PC-3 (cell line): ENCODE measurements around the gene YIF1B. TPM values are rescaled to one million over a fixed set of nuclear protein-coding genes. Genes with fewer than 3 reads are reported as not detected.

Experiments
- ATAC-seq: fragments of 200-7000 bp; cut with Tn5 transposase; 2 replicates; pipeline ENCODE4 v1.9.1; 2020; ENCODE audit warnings: mild to moderate bottlenecking, moderate library complexity
- BruUV-seq: library from RNA; stranded (reverse); fragments of 400-500 nt; replicated peaks from 2 replicates; lab custom pipeline; 2021; lab: Mats Ljungman, UMichigan
- CTCF ChIA-PET: fragments of 300-600 bp; sonication (Branson Sonifier 250); formaldehyde crosslinking; loops from one replicate; lab custom pipeline; 2022; ENCODE audit warnings: antibody characterized with exemption; lab: Charles Lee
- POLR2A ChIA-PET: fragments of 300-600 bp; sonication (Branson Sonifier 250); formaldehyde crosslinking; loops from one replicate; lab custom pipeline; 2022; ENCODE audit warnings: antibody characterized with exemption; ENCODE audit not compliant: unreplicated experiment; lab: Charles Lee
- DNase-seq: peaks from one replicate; pipeline ENCODE4 v3.0.0-alpha.2; 2015
- H2AFZ ChIP-seq: fragments of 300-600 bp; sonication (generic); 2 replicates; pipeline ENCODE4 v1.6.0; 2016; ENCODE audit warnings: antibody characterized with exemption, low read length
- H3F3A ChIP-seq: fragments of 300-600 bp; sonication (generic); one replicate; pipeline ENCODE4 v1.6.0; 2017; ENCODE audit warnings: antibody characterized with exemption, low read length, control low read depth, mild to moderate bottlenecking; ENCODE audit not compliant: unreplicated experiment
- H3K27ac ChIP-seq: fragments of 300-600 bp; sonication (generic); 2 replicates; pipeline ENCODE4 v1.5.1; 2016; ENCODE audit warnings: mild to moderate bottlenecking, low read length
- H3K27me3 ChIP-seq: fragments of 300-600 bp; sonication (generic); 2 replicates; pipeline ENCODE4 v1.6.1; 2016; ENCODE audit warnings: low read length, mixed read lengths
- H3K36me3 ChIP-seq: fragments of 300-600 bp; sonication (generic); 2 replicates; pipeline ENCODE4 v1.6.1; 2016; ENCODE audit warnings: low read depth, mixed run types, low read length, mixed read lengths
- H3K4me1 ChIP-seq: fragments of 300-600 bp; sonication (generic); 2 replicates; pipeline ENCODE4 v1.5.1; 2016; ENCODE audit warnings: low read length; ENCODE audit not compliant: insufficient read depth
- H3K4me2 ChIP-seq: fragments of 300-600 bp; sonication (generic); 2 replicates; pipeline ENCODE4 v1.6.0; 2016; ENCODE audit warnings: low read length
- H3K4me3 ChIP-seq: fragments of 300-600 bp; sonication (generic); 2 replicates; pipeline ENCODE4 v1.5.1; 2016; ENCODE audit warnings: mild to moderate bottlenecking, low read length, mixed read lengths
- H3K79me2 ChIP-seq: fragments of 300-600 bp; sonication (generic); 2 replicates; pipeline ENCODE4 v1.6.1; 2017; ENCODE audit warnings: low read length, mixed read lengths
- H3K9ac ChIP-seq: fragments of 300-600 bp; sonication (generic); 2 replicates; pipeline ENCODE4 v1.6.0; 2016; ENCODE audit warnings: mild to moderate bottlenecking, low read length
- H3K9me2 ChIP-seq: fragments of 300-600 bp; sonication (generic); replicated peaks from 2 replicates; pipeline ENCODE4 v1.6.1; 2016; ENCODE audit warnings: mixed run types, low read length, mixed read lengths
- H3K9me3 ChIP-seq: fragments of 300-600 bp; sonication (generic); 2 replicates; pipeline ENCODE4 v1.6.1; 2016; ENCODE audit warnings: low read length, mixed read lengths
- H4K20me1 ChIP-seq: fragments of 300-600 bp; sonication (generic); 2 replicates; pipeline ENCODE4 v1.6.1; 2016; ENCODE audit warnings: low read length, mixed read lengths
- EZH2 ChIP-seq: fragments of 300-600 bp; sonication (generic); IDR thresholded peaks from one replicate; pipeline ENCODE4 v1.6.1; 2017; ENCODE audit warnings: antibody characterized with exemption, mild to moderate bottlenecking, low read length; ENCODE audit not compliant: unreplicated experiment
- EZH2phosphoT487 ChIP-seq: fragments of 300-600 bp; sonication (generic); IDR thresholded peaks from 2 replicates; pipeline ENCODE4 v1.6.1; 2018; ENCODE audit warnings: mild to moderate bottlenecking, antibody characterized with exemption, low read length, borderline replicate concordance
- intact Hi-C: fragments of 100-400 bp; cut with micrococcal nuclease; formaldehyde crosslinking; loops from 2 replicates; pipeline ENCODE4 v1.9.0; 2023
- total RNA-seq: library from RNA; depleted of rRNA; stranded (reverse); fragments of >200 nt; gene quantifications from 2 replicates; pipeline ENCODE4 v1.2.3, GENCODE V29; 2014
- TF ChIP-seq, protein P1 (sequence below): fragments of 300-600 bp; sonication (generic); conservative IDR thresholded peaks from 2 replicates; pipeline ENCODE4 v1.5.1; 2017; ENCODE audit warnings: antibody characterized with exemption, low read depth, mild to moderate bottlenecking, low read length

YIF1B gene
- total RNA-seq, 1 experiment from 2014 or later, result 72.3 TPM

DNA sequence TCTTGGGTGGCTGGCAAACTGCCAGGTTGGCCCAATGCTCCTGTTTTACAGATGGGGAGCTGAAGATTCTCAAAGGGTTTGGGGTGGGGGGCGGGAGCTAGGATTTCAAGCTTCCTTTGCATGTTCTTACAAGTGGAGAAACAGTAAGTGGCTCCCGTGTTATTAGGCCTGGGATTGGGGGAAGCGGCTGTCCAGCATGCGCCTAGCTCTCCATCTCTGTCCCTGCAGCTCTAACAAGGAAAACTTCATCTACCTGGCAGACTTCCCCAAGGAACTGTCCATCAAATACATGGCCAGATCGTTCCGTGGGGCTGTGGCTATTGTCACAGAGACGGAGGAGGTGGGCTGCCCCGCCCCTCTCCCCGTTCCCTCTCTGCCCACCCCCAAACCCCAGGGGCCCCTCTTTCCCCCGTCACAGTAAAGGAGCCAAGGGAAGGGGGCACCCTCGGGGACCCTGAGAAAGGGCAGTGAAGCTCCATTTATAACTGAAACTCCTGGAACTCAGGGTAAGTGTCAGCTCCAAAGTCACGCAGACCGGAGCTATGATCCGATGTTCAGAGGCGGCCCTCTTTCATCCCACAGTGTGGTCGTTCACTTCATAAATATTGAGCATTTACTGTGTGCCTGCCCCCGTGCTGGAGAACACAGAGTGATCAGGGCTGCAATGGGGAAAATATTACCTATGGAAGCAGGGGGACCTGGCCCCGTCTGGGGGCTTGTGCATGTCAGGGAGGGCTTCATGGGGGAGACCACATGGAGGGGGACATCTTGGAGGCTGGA is 43.7 kb upstream of the YIF1B start:
- Histone ChIP-seq H3K4me3 (no peak overlapping the region), H3K4me1 (peaks cover 6% of the 10 kb centered on the region; the same call in 1 of the 2 replicates), H3K36me3 (no peaks in the 10 kb centered on the region), H3K9ac (no peak overlapping the region), H3K4me2 (no peak overlapping the region), H3K27ac (no peak overlapping the region), H3K9me2 (no peaks in the 10 kb centered on the region), H2AFZ (no peak overlapping the region), H3K27me3 (peaks cover 22% of the 10 kb centered on the region), H4K20me1 (no peaks in the 10 kb centered on the region), H3F3A (no peaks in the 10 kb centered on the region), H3K9me3 (no peaks in the 10 kb centered on the region), H3K79me2 (no peaks in the 10 kb centered on the region)
- ChIA-PET POLR2A (interaction anchor here (0.6 kb wide), 2 partner anchors 40 to 1042 kb away, joined by 3 to 5 read pairs; partner anchors contain the start of gene KCNK6), CTCF (no interaction called here)
- no peak for ATAC-seq
- intact Hi-C loops, result no loop called here
- TF ChIP-seq EZH2 (no peak), EZH2phosphoT487 (no peak)
- TF ChIP-seq, protein P1, sequence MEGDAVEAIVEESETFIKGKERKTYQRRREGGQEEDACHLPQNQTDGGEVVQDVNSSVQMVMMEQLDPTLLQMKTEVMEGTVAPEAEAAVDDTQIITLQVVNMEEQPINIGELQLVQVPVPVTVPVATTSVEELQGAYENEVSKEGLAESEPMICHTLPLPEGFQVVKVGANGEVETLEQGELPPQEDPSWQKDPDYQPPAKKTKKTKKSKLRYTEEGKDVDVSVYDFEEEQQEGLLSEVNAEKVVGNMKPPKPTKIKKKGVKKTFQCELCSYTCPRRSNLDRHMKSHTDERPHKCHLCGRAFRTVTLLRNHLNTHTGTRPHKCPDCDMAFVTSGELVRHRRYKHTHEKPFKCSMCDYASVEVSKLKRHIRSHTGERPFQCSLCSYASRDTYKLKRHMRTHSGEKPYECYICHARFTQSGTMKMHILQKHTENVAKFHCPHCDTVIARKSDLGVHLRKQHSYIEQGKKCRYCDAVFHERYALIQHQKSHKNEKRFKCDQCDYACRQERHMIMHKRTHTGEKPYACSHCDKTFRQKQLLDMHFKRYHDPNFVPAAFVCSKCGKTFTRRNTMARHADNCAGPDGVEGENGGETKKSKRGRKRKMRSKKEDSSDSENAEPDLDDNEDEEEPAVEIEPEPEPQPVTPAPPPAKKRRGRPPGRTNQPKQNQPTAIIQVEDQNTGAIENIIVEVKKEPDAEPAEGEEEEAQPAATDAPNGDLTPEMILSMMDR, result no peak
- no peak for DNase-seq
- no TSS peak for BruUV-seq

DNA sequence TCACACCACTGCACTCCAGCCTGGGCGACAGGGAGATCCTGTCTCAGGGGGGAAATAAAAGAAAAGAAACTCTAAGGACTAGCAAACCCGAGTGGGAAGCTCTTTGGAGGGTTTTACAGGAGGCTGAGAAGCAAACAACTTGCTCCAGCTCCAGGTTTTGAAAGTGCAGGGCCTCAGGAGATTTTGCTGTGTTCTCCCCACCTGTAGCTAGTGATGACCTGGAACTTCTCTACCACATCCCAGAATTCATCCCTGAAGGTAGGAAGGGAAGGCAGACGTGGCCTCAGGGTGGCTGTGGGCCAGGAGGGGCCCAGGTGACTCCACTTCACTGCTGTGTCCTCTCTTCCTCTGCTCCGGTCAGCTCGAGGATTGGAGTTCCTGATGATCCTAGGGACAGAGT is 42.3 kb upstream of the YIF1B start:
- no peak for ATAC-seq
- no TSS peak for BruUV-seq
- CTCF ChIA-PET, result no interaction called here

More for the DNA sequence above, 42.3 kb upstream of the YIF1B start:
- Histone ChIP-seq H3K27ac (no peak overlapping the region), H2AFZ (no peak overlapping the region), H3K36me3 (no peaks in the 10 kb centered on the region), H3F3A (no peaks in the 10 kb centered on the region), H3K4me2 (no peak overlapping the region), H3K4me3 (no peak overlapping the region), H3K9ac (no peak overlapping the region), H3K9me3 (no peaks in the 10 kb centered on the region), H3K79me2 (no peaks in the 10 kb centered on the region), H3K27me3 (peaks cover 22% of the 10 kb centered on the region), H3K4me1 (peaks cover 6% of the 10 kb centered on the region; the same call in 1 of the 2 replicates), H4K20me1 (no peaks in the 10 kb centered on the region), H3K9me2 (no peaks in the 10 kb centered on the region)
- DNase-seq, result no peak
- TF ChIP-seq EZH2, result no peak
- TF ChIP-seq, protein P1, result no peak
- no peak for TF ChIP-seq EZH2phosphoT487
- POLR2A ChIA-PET, result no interaction called here
- intact Hi-C loops, result no loop called here
